Right lobe of liver (tissue), 6 donors: ENCODE measurements around the gene KREMEN1. TPM values are rescaled to one million over a fixed set of nuclear protein-coding genes. Genes with fewer than 3 reads are reported as not detected.

Experiments used
- ATAC-seq, 4 donors: fragments of 200-7000 bp; cut with Tn5 transposase; one replicate each; pipeline ENCODE4 v1.9.1; 2020; ENCODE audit warnings: mild to moderate bottlenecking in 4 of 4, moderate library complexity in 4 of 4
- DNase-seq, 3 donors: peaks; one replicate each; pipeline ENCODE4 v3.0.0-alpha.2; 2020
- H3K27ac ChIP-seq, 3 donors: fragments of 200-600 bp; one replicate each; pipeline ENCODE4 v1.8.0; 2022
- H3K27me3 ChIP-seq, 2 donors: fragments of 200-600 bp; one replicate each; pipeline ENCODE4 v1.8.0; 2022
- H3K36me3 ChIP-seq, 4 donors: fragments of 200-600 bp; sonication (generic) in 1 of 4; one replicate each; pipeline versions ENCODE4 v1.5.1 to v1.8.0; 2017 to 2022; ENCODE audit warnings: control low read depth in 1 of 4
- H3K4me1 ChIP-seq, 4 donors: fragments of 200-600 bp; sonication (generic) in 1 of 4; one replicate each; pipeline versions ENCODE4 v1.5.1 to v1.8.0; 2017 to 2022; ENCODE audit warnings: control low read depth in 1 of 4
- H3K4me3 ChIP-seq, 3 donors: fragments of 200-600 bp; one replicate each; pipeline ENCODE4 v1.8.0; 2022
- H3K9me3 ChIP-seq, 4 donors: fragments of 200-600 bp; sonication (generic) in 1 of 4; one replicate each; pipeline versions ENCODE4 v1.5.1 to v1.8.0; 2017 to 2022; ENCODE audit warnings: control low read depth in 1 of 4
- CTCF ChIP-seq, 4 donors: fragments of 200-600 bp in 3 of 4; fragments of 450-650 bp in 1 of 4; IDR thresholded peaks; one replicate each; pipeline versions ENCODE4 v1.5.1 to v1.8.0; 2016 to 2022; ENCODE audit warnings: antibody characterized with exemption in 4 of 4, mild to moderate bottlenecking in 2 of 4
- POLR2A ChIP-seq: fragments of 450-650 bp; IDR thresholded peaks from one replicate; pipeline ENCODE4 v1.6.1; 2017; ENCODE audit warnings: antibody characterized with exemption, mild to moderate bottlenecking
- WGBS: methylation state at CpG from one replicate; pipeline ENCODE4 v1.1.6; 2018; ENCODE audit warnings: low coverage, low lambda C conversion rate; ENCODE audit not compliant: insufficient coverage; ENCODE audit errors: missing lambda C conversion rate; 5-methylcytosine and 5-hydroxymethylcytosine counted together
- intact Hi-C, 2 donors: fragments of 100-400 bp; cut with DNase I; formaldehyde crosslinking; loops; one replicate each; pipeline versions ENCODE4 v1.11.2 to v1.14.1; 2022
- total RNA-seq, 6 experiments: library from RNA; depleted of rRNA in 2 of 6; stranded (reverse); fragments of >200 nt in 2 of 6; fragmentation: NEBNext Ultra II Directional in 3 of 6; extraction: Animal tissue kit (Norgen Biotek cat#: 25700) in 3 of 6; gene quantifications; one replicate each; pipeline versions ENCODE4 v1.1.0 to v1.2.4, GENCODE V29; 2016 to 2023
- donor health status: DM: no; HTN: yes; CAD: no.
- donor health status: DM: no; HTN: no; CAD: no.
- donor health status: DM: no; HTN: no; CAD: no.
- donor health status: DM: no; HTN: yes; CAD: no.
- donor health status: DM: no; HTN: yes; CAD: no.

The KREMEN1 gene
- total RNA-seq, 6 experiments from 2014 or later = 1.7 to 6.7 (median 3.0) TPM

- Histone ChIP-seq H3K27me3 (no peaks in the 10 kb centered on the region), H3K4me3 (no peak overlapping the region), H3K27ac (no peak overlapping the region), H3K9me3 (no peaks in the 10 kb centered on the region), H3K4me1 (peaks cover 0 to 5% (median 0%) of the 10 kb centered on the region in 4 donors), H3K36me3 (no peaks in the 10 kb centered on the region)
- no peak for TF ChIP-seq CTCF (IDR thresholded peaks at IDR 0.05)
- no peak for TF ChIP-seq POLR2A
- no peak for DNase-seq
- no peak for ATAC-seq
- intact Hi-C loops = loop anchor here (10.0 kb wide), 2 partner anchors 104 to 304 kb away; no protein-coding TSS in a partner anchor
- WGBS = 82% methylated on average over 5 of the region's 5 CpGs
These were observed 85.7 kb downstream of the KREMEN1 start for GRCh38 chr22:29158546-29158945.

- ATAC-seq = no peak
These were observed 91.0 kb downstream of the KREMEN1 start for GRCh38 chr22:29163808-29164207.

GRCh38 chr22:29165321-29166060 is 92.7 kb downstream of the KREMEN1 start:
- Histone ChIP-seq H3K9me3 (no peaks in the 10 kb centered on the region), H3K27ac (no peak overlapping the region), H3K27me3 (no peaks in the 10 kb centered on the region), H3K4me3 (no peak overlapping the region), H3K4me1 (no peaks in the 10 kb centered on the region), H3K36me3 (no peaks in the 10 kb centered on the region)
- WGBS = 43% methylated on average over 1 of the region's 11 CpGs
- intact Hi-C loops = no loop called here
- no peak for ATAC-seq
- peak in 1 of 3 donors; percentile 40 for DNase-seq
- TF ChIP-seq CTCF (IDR thresholded peaks at IDR 0.05) (no peak), POLR2A (no peak)

More at GRCh38 chr22:29163808-29164207, 91.0 kb downstream of the KREMEN1 start:
- TF ChIP-seq POLR2A = no peak
- no peak for TF ChIP-seq CTCF (IDR thresholded peaks at IDR 0.05)
- Histone ChIP-seq H3K4me1 (no peaks in the 10 kb centered on the region), H3K36me3 (no peaks in the 10 kb centered on the region), H3K27ac (no peak overlapping the region), H3K4me3 (no peak overlapping the region), H3K27me3 (no peaks in the 10 kb centered on the region), H3K9me3 (no peaks in the 10 kb centered on the region)
- no peak for DNase-seq
- intact Hi-C loops = no loop called here
- 86% methylated on average over 13 of the region's 13 CpGs for WGBS

DNA sequence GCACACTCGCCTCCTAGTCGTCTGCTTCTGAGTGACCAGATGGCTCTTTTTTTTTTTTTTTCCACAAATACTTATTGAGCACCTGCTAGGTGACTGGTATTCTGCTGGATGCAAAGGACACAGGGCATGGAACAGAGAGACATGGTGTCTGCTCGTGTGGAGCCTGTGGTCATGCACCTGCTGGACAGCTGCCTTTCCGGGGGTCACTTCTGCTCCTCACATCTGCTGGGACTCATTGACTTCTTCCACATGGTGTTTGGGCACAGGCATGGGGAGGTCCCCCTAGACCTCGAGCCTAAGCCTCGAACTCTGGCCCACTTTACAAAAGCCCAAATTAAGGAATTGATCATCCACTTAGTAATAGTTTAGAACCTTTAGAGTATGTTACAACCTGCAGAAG is 93.3 kb downstream of the KREMEN1 start:
- Histone ChIP-seq H3K27me3 (no peaks in the 10 kb centered on the region), H3K4me1 (no peaks in the 10 kb centered on the region), H3K9me3 (no peaks in the 10 kb centered on the region), H3K4me3 (no peak overlapping the region), H3K36me3 (no peaks in the 10 kb centered on the region), H3K27ac (no peak overlapping the region)
- no peak for TF ChIP-seq CTCF (IDR thresholded peaks at IDR 0.05)
- TF ChIP-seq POLR2A = no peak
- 70% methylated on average over 5 of the region's 6 CpGs for WGBS
- DNase-seq (peak in 2 of 3 donors; percentile 3 to 22), ATAC-seq (no peak)
- intact Hi-C loops = no loop called here
